AG09319 (cell line): ENCODE measurements around the gene ITGA6.

Experiments used
- DNase-seq: peaks from one replicate; pipeline ENCODE4 v3.0.0-alpha.2; 2010; ENCODE audit warnings: low read depth; ENCODE audit errors: extremely low read depth
- TF ChIP-seq, protein P1 (sequence below): IDR thresholded peaks from 2 replicates; pipeline ENCODE4 v1.5.1; 2011; ENCODE audit warnings: low read depth, mild to moderate bottlenecking, inconsistent platforms, low read length, moderate library complexity

ITGA6 gene

DNA sequence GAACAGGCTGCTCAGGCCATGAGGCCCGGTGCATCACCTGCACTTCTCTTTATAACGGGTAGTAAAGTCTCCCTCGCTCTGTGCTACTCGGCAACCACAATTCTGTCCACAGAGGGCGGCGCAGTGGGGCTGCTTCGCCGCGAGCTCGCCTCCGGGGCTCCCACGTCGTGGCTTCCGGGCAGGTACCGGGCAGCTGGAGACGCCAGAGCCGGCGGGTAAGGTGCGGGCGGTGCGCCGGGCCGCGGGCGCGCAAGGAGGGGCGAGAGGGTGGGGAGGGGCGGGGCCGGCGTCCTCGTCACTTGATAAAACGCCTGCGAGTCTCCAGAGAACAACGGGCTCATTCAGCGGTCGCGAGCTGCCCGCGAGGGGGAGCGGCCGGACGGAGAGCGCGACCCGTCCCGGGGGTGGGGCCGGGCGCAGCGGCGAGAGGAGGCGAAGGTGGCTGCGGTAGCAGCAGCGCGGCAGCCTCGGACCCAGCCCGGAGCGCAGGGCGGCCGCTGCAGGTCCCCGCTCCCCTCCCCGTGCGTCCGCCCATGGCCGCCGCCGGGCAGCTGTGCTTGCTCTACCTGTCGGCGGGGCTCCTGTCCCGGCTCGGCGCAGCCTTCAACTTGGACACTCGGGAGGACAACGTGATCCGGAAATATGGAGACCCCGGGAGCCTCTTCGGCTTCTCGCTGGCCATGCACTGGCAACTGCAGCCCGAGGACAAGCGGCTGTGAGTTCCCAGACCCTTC is at the start of gene ITGA6:
Gene ITGA6, plus strand, starts transcription at position 331 of the 734 bp plus-strand sequence.
- TF ChIP-seq, protein P1, sequence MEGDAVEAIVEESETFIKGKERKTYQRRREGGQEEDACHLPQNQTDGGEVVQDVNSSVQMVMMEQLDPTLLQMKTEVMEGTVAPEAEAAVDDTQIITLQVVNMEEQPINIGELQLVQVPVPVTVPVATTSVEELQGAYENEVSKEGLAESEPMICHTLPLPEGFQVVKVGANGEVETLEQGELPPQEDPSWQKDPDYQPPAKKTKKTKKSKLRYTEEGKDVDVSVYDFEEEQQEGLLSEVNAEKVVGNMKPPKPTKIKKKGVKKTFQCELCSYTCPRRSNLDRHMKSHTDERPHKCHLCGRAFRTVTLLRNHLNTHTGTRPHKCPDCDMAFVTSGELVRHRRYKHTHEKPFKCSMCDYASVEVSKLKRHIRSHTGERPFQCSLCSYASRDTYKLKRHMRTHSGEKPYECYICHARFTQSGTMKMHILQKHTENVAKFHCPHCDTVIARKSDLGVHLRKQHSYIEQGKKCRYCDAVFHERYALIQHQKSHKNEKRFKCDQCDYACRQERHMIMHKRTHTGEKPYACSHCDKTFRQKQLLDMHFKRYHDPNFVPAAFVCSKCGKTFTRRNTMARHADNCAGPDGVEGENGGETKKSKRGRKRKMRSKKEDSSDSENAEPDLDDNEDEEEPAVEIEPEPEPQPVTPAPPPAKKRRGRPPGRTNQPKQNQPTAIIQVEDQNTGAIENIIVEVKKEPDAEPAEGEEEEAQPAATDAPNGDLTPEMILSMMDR: no peak
- no peak for DNase-seq

DNA sequence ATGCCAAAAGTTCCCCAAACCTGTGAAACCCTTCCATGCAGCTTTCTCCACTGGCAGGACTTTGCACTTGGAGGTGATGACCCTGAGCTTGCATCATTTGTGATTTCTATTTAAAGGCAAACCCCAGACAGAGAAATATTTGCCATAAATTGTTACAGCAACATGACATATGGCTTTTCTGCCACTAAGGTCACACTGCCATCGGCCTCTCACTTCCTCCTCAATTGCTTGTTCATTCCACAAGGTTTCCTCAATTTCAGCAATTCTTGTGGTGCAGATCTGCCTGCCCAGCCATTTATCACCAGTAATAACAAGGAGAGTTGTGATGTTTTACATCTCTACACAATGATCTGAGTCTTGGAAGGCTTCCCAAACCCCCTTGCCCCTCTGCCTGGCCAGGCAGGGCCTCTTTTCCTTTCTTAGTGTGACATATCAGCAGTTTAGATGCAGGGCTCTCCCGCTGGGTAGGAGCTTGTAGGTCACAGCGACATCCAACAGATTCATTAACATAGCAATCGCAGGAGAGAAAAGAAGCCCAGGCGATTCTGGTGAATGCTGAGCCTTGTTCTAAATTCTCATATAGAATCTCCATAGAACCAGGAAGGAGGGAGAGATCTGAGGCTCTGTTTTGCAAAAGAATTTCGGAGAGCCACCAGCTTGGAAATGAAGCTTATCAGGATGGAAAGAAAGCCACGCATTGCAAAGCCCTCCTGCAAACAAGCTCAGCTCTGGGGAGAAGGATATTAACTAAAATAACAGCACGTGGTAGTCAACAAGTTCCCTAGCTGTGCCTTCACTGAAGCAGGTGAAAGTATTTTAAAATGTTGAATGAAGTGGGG is 46.7 kb upstream of the ITGA6 start:
- DNase-seq: no peak
- TF ChIP-seq, protein P1: no peak

DNA sequence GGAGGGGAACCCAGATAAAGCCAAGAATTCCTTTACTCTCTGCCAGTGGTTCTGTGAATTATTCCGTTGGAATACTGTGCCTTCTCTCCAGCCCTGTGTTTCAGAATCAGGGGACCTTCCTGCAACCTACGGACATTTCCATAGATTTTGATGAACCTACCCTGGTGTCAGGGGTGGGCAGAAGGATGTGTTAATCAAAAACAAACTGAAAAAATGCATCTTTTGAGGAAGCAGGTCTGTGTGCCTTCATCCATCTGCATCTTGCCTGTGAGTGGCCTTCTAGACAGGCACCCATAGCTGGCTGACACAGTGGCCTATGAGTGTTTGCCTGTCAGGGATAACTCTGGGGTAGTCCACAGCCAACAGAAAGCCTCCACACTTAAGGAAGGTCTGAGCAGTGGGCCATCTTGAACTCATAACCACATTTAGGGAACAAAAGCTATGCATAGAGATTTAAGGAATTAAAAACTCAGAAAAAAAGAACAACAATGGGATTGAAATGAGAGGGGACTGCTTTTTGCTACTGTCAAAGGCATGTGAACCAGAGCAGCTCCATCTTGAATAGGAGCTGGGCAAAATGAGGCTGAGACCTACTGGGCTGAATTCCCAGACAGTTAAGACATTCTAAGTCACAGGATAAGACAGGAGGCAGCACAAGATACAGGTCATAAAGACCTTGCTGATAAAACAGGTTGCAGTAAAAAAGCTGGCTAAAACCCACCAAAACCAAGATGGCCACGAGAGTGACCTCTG is 45.9 kb upstream of the ITGA6 start:
- TF ChIP-seq, protein P1: no peak
- no peak for DNase-seq

DNA sequence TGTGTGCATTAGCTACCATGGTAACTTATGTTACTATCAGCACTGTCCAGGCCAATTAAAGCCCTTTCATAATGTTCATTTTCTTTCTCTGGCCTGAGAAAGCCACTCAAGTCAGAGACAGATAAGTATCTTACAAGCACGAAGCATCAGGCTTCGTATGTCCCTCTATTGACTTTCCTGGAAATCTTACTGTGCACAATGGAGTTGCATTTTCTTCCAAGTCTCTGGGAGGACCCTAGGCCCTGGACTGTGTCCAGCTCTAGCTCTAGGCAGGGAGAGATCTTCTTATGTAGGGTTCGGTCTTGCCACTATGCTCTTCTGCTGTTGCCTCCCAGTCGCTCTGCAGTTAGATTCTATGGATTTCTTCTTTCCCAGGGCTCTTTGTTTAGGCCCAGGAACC is 40.0 kb upstream of the ITGA6 start:
- TF ChIP-seq, protein P1: no peak
- DNase-seq: no peak

DNA sequence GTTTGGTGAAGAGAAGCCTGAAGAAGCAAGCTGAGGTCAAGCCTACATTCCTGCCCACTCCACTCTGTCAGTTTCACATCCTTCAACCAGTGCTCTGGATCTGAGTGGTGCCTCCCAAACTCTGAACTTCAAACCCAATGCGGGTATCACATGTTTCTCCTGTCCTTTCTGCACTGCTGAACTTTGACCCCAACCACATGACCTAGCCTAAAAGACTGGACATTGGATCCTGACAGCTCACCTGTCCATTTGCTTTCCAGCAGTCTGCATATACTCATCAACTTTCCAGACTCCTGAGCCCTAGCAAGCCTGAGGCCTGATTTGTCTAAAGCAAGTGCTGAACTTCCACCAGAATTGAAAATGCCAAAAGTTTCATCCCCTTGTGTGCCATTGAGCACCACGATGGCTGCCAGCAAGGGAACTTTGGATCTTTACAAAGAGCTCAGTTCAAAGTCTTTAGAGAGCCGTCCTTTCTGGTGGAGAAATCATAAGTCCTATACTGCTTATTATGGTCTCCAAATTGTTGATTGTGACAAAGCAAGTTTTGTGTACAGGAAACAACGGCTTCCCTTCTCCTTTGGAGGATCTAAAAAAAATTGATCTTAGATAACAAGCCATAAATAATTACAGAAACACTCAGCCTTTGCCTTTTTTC is 37.6 kb upstream of the ITGA6 start:
- TF ChIP-seq, protein P1: no peak
- no peak for DNase-seq

DNA sequence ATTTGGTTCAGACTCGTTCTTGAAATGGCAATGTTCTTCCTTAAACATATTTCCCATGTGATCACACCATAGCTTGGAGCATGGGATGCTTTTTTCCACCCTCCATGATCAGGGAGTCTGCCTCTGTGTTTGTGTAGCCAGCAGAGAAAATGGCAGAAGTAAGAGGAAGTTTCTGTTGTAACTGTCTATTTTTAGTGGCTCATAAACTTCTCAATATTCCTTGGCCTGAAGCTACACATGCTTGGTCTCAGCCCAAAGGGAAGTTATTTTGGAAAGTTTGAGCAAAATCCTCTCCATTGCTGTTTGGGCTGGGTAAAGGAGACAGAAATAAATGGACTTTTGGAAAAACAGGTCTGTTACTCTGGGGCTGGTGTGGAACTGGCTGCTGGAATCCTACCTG is 33.4 kb upstream of the ITGA6 start:
- TF ChIP-seq, protein P1: no peak
- no peak for DNase-seq
